Testis (tissue), 3 donors: ENCODE results near the gene A2M. TPM values are rescaled to one million over a fixed set of nuclear protein-coding genes. Genes with fewer than 3 reads are reported as not detected.

Experiments used
- DNase-seq: peaks from one replicate; pipeline ENCODE4 v3.0.0-alpha.2; 2019
- H3K27ac ChIP-seq, 2 donors: fragments of 200-600 bp; sonication (generic); one replicate each; pipeline ENCODE4 v1.5.1; 2019
- H3K27me3 ChIP-seq: fragments of 200-600 bp; sonication (generic); one replicate; pipeline ENCODE4 v1.5.1; 2019
- H3K36me3 ChIP-seq: fragments of 200-600 bp; sonication (generic); one replicate; pipeline ENCODE4 v1.5.1; 2017; ENCODE audit warnings: low read depth; ENCODE audit errors: missing control alignments
- H3K4me1 ChIP-seq: fragments of 200-600 bp; sonication (generic); one replicate; pipeline ENCODE4 v1.5.1; 2019
- H3K4me3 ChIP-seq, 2 donors: fragments of 200-600 bp; sonication (generic); one replicate each; pipeline ENCODE4 v1.5.1; 2017 to 2019
- H3K9me3 ChIP-seq: fragments of 200-600 bp; sonication (generic); one replicate; pipeline ENCODE4 v1.5.1; 2017
- CTCF ChIP-seq, 3 experiments: fragments of 450-650 bp in 2 of 3; fragments of 200-600 bp in 1 of 3; sonication (generic) in 1 of 3; IDR thresholded peaks; one replicate each; pipeline ENCODE4 v1.5.1; 2016 to 2019; ENCODE audit warnings: antibody characterized with exemption in 3 of 3, mild to moderate bottlenecking in 2 of 3, moderate library complexity in 1 of 3
- POLR2A ChIP-seq: fragments of 450-650 bp; IDR thresholded peaks from one replicate; pipeline ENCODE4 v1.6.1; 2017; ENCODE audit warnings: antibody characterized with exemption, mild to moderate bottlenecking, moderate library complexity
- WGBS, 2 donors: methylation state at CpG; one replicate each; pipeline ENCODE4 v1.1.5; 2018; 5-methylcytosine and 5-hydroxymethylcytosine counted together
- intact Hi-C: fragments of 100-400 bp; cut with DNase I; formaldehyde crosslinking; loops from one replicate; pipeline ENCODE4 v1.15.1; 2023; ENCODE audit warnings: low total_unique reads
- polyA plus RNA-seq: library from polyadenylated mRNA; stranded (reverse); fragments of 350-450 nt; fragmentation: Illumina TruSeq; extraction: RNeasy Lipid Tissue Mini Kit (QIAGEN cat#74804); gene quantifications from one replicate; pipeline ENCODE4 v1.2.3, GENCODE V29; 2014; ENCODE audit warnings: low read depth, low replicate concordance; ENCODE audit not compliant: insufficient read depth
- total RNA-seq, 2 donors: library from RNA; depleted of rRNA; stranded (reverse); fragments of >200 nt; gene quantifications; one replicate each; pipeline ENCODE4 v1.2.3, GENCODE V29; 2016

A2M gene
- total and polyA plus RNA-seq, 3 donors from 2014 or later: 64.2 to 200 (median 151) TPM

GRCh38 chr12:9077152-9078031, 38.3 kb downstream of the A2M start:
- Histone ChIP-seq H3K4me1 (no peaks in the 10 kb centered on the region), H3K27ac (no peak overlapping the region), H3K9me3 (no peaks in the 10 kb centered on the region), H3K27me3 (no peaks in the 10 kb centered on the region), H3K36me3 (no peaks in the 10 kb centered on the region), H3K4me3 (no peak overlapping the region)
- no peak for DNase-seq
- WGBS, 2 donors: 89 to 95% methylated on average over 5 of the region's 5 CpGs
- TF ChIP-seq POLR2A (no peak), CTCF (IDR thresholded peaks at IDR 0.05) (no peak)
- intact Hi-C loops: no loop called here

DNA sequence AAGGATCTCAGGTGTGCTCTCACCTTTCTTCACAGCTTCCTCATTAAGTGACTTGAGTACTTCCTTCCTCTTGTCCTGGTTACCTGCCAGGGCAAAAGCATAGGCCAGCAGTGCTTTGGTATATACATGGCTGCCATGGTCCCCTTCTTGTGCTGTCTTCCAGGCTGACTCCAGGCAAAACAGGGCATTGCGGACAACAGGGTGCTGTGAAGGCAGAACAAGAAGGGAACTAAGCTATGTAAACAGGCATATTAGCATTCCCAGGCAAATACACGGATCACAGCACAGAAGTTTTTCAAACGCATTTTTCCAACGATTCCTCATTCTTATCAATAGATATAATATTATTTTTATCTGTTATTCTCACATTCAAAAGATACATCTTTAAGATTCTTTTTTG, 39.0 kb downstream of the A2M start:
- Histone ChIP-seq H3K4me3 (no peak overlapping the region), H3K9me3 (no peaks in the 10 kb centered on the region), H3K36me3 (no peaks in the 10 kb centered on the region), H3K27ac (no peak overlapping the region), H3K4me1 (no peaks in the 10 kb centered on the region), H3K27me3 (no peaks in the 10 kb centered on the region)
- intact Hi-C loops: no loop called here
- DNase-seq: no peak
- TF ChIP-seq CTCF (IDR thresholded peaks at IDR 0.05) (no peak), POLR2A (no peak)
- 69 to 81% methylated on average over 4 of the region's 4 CpGs for WGBS, 2 donors

DNA sequence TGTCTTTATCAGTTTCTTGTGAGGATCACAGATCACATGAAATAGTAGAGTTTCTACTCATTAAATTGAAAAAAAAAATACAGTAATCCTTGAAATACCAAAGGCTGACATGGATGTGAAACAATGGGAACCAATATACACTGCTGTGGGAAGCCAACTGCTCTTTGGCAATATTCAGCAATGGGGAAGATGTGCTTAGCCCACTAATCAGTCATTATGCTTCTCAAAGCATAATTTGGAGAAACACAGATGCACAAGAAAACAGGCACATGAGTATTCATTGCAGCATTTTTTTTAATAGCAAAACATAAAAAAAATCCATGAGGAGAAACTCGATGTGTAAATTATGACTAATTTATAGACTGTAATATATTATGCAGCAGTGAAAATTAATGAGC, 40.6 kb downstream of the A2M start:
- TF ChIP-seq CTCF (IDR thresholded peaks at IDR 0.05) (no peak), POLR2A (no peak)
- H3K4me1 ChIP-seq: no peaks in the 10 kb centered on the region
- H3K9me3 ChIP-seq: no peaks in the 10 kb centered on the region
- H3K4me3 ChIP-seq: no peak overlapping the region
- WGBS, 2 donors: 47 to 58% methylated on average over 1 of the region's 1 CpG
- no peak for DNase-seq
- H3K27me3 ChIP-seq: no peaks in the 10 kb centered on the region
- H3K27ac ChIP-seq: no peak overlapping the region
- intact Hi-C loops: no loop called here
- no peaks in the 10 kb centered on the region for H3K36me3 ChIP-seq

- DNase-seq: no peak
- TF ChIP-seq CTCF (IDR thresholded peaks at IDR 0.05): no peak
- no peak for TF ChIP-seq POLR2A
- Histone ChIP-seq H3K4me3 (no peak overlapping the region), H3K4me1 (no peaks in the 10 kb centered on the region), H3K36me3 (no peaks in the 10 kb centered on the region), H3K9me3 (no peaks in the 10 kb centered on the region), H3K27me3 (no peaks in the 10 kb centered on the region), H3K27ac (no peak overlapping the region)
- intact Hi-C loops: no loop called here
- WGBS, 2 donors: 82 to 85% methylated on average over 10 of the region's 10 CpGs
Observed at GRCh38 chr12:9074484-9075137, 41.1 kb downstream of the A2M start.
